SU-DHL-6 (cell line): ENCODE results near the gene CPLX1.

Source experiments
- H2AFZ ChIP-seq: fragments of 200-600 bp; sonication (generic); 2 replicates; pipeline ENCODE4 v1.6.1; 2014; ENCODE audit warnings: low read depth, mild to moderate bottlenecking, moderate library complexity, mixed read lengths, antibody characterized with exemption, low read length; ENCODE audit not compliant: severe bottlenecking
- H3F3A ChIP-seq: fragments of 200-600 bp; shearing (Covaris generic); 2 replicates; pipeline ENCODE4 v1.6.0; 2016; ENCODE audit warnings: antibody characterized with exemption, mild to moderate bottlenecking; ENCODE audit not compliant: insufficient read depth
- H3K27ac ChIP-seq: fragments of 200-600 bp; sonication (generic); 2 replicates; pipeline ENCODE4 v1.5.1; 2016; ENCODE audit warnings: low read depth, mild to moderate bottlenecking, low read length, moderate library complexity, mixed read lengths
- H3K27me3 ChIP-seq: fragments of 200-600 bp; sonication (generic), shearing (Covaris generic); 2 replicates; pipeline ENCODE4 v1.6.0; 2014; ENCODE audit warnings: mild to moderate bottlenecking, low read length
- H3K36me3 ChIP-seq: fragments of 200-600 bp; sonication (generic); 2 replicates; pipeline ENCODE4 v1.6.1; 2014; ENCODE audit warnings: mild to moderate bottlenecking, low read length, mixed read lengths
- H3K4me2 ChIP-seq: fragments of 300-600, 200-600 bp; shearing (Covaris generic), sonication (generic); 2 replicates; pipeline ENCODE4 v1.6.0; 2014; ENCODE audit warnings: low read length, low read depth, mild to moderate bottlenecking; ENCODE audit not compliant: poor library complexity, severe bottlenecking
- H3K4me3 ChIP-seq: fragments of 200-600 bp; sonication (generic); 2 replicates; pipeline ENCODE4 v1.5.1; 2014; ENCODE audit warnings: antibody characterized with exemption, low read length, mild to moderate bottlenecking, mixed read lengths; ENCODE audit not compliant: insufficient read depth, poor library complexity, severe bottlenecking
- H3K79me2 ChIP-seq: fragments of 200-600 bp; sonication (generic); 2 replicates; pipeline ENCODE4 v1.6.1; 2014; ENCODE audit warnings: mild to moderate bottlenecking, low read length, moderate library complexity; ENCODE audit not compliant: insufficient read depth
- H3K9ac ChIP-seq: fragments of 200-600 bp; sonication (generic); 2 replicates; pipeline ENCODE4 v1.7.0; 2014; ENCODE audit warnings: mild to moderate bottlenecking, low read length
- H3K9me2 ChIP-seq: fragments of 200-600 bp; sonication (generic); replicated peaks from 2 replicates; pipeline ENCODE4 v1.6.1; 2014; ENCODE audit warnings: low read length; ENCODE audit not compliant: insufficient read depth
- H3K9me3 ChIP-seq: fragments of 200-600 bp; sonication (generic); 2 replicates; pipeline ENCODE4 v1.6.1; 2014; ENCODE audit warnings: low read length, mixed read lengths; ENCODE audit not compliant: insufficient read depth
- H4K20me1 ChIP-seq: fragments of 200-600 bp; sonication (generic); 2 replicates; pipeline ENCODE4 v1.6.1; 2014; ENCODE audit warnings: low read depth, mild to moderate bottlenecking, antibody characterized with exemption, low read length, moderate library complexity, mixed read lengths
- EZH2phosphoT487 ChIP-seq: fragments of 200-600 bp; sonication (generic), shearing (Covaris generic); conservative IDR thresholded peaks from 2 replicates; pipeline ENCODE4 v1.6.1; 2018; ENCODE audit warnings: mild to moderate bottlenecking, antibody characterized with exemption, low read length, moderate library complexity, mixed read lengths
- TF ChIP-seq, protein P1 (sequence below): fragments of 200-600 bp; sonication (generic); IDR thresholded peaks from one replicate; pipeline ENCODE4 v1.5.1; 2017; ENCODE audit warnings: antibody characterized with exemption, mild to moderate bottlenecking, low read length, moderate library complexity; ENCODE audit not compliant: insufficient read depth, poor library complexity, severe bottlenecking

Gene CPLX1

DNA sequence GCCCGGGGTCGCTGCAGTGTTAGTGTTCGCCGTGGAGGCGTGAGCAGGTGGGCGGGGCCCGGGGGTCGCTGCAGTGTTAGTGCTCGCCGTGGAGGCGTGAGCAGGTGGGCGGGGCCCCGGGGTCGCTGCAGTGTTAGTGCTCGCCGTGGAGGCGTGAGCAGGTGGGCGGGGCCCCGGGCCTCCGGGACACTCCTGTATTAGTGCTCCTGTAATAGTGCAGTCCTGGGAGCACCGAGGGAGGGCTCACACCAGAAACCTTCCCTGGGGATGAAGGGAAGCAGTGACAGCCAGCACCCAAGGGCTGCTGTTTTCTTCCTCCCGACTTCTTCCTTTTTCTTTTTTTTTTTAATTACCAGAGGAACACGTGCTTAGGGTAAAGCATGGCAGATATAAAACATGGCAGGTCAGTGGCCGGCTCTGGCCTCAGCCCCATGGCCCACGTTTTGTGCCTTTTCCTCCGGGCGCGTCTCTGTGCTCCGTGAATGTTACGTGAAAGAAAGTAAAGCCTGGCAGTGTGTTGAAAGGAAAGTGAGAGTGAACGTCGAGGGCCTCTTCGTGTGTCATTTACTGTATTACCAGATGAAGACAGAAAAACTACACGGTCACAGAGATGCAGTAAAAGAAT, 78.3 kb downstream of the CPLX1 start:
- Histone ChIP-seq H3K4me2 (no peak overlapping the region), H3K27me3 (no peaks in the 10 kb centered on the region), H3K9me3 (no peaks in the 10 kb centered on the region), H3K9me2 (no peaks in the 10 kb centered on the region), H4K20me1 (no peaks in the 10 kb centered on the region), H3K27ac (no peak overlapping the region), H3K79me2 (0 out of 2 replicates have a peak, but pooled peaks cover 5% of the 10 kb centered on the region), H2AFZ (no peak overlapping the region), H3K36me3 (no peaks in the 10 kb centered on the region; the same call in 1 of the 2 replicates), H3K9ac (no peak overlapping the region), H3F3A (peaks cover 4% of the 10 kb centered on the region; the same call in 1 of the 2 replicates), H3K4me3 (no peak overlapping the region)
- TF ChIP-seq EZH2phosphoT487 = no peak
- TF ChIP-seq, protein P1, sequence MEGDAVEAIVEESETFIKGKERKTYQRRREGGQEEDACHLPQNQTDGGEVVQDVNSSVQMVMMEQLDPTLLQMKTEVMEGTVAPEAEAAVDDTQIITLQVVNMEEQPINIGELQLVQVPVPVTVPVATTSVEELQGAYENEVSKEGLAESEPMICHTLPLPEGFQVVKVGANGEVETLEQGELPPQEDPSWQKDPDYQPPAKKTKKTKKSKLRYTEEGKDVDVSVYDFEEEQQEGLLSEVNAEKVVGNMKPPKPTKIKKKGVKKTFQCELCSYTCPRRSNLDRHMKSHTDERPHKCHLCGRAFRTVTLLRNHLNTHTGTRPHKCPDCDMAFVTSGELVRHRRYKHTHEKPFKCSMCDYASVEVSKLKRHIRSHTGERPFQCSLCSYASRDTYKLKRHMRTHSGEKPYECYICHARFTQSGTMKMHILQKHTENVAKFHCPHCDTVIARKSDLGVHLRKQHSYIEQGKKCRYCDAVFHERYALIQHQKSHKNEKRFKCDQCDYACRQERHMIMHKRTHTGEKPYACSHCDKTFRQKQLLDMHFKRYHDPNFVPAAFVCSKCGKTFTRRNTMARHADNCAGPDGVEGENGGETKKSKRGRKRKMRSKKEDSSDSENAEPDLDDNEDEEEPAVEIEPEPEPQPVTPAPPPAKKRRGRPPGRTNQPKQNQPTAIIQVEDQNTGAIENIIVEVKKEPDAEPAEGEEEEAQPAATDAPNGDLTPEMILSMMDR = no peak

DNA sequence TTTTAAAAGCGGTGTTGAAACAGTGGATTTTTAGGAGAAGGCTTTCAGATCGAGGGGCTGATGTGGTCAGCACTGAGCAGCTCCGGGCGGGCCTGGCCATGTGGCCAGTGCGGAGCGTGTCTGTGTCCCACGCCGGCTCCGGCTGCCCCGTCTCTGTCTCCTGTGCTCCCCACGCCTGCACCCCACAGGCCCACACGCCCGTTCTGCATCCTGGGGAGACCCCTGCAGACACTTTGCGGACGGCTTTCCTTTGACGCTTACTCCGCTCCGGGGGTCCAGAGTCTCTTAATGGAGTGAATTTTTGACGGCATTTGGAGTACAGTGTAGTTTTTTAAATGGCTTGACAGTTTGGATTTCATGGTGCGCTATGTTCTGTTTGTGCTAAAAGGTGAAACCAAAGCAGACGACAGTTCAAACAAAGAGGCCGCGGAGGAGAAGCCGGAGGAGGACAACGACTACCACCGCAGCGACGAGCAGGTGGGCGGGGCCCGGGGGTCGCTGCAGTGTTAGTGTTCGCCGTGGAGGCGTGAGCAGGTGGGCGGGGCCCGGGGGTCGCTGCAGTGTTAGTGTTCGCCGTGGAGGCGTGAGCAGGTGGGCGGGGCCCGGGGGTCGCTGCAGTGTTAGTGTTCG, 81.6 kb downstream of the CPLX1 start:
- no peak overlapping the region for H2AFZ ChIP-seq
- H3K36me3 ChIP-seq = no peaks in the 10 kb centered on the region; the same call in 1 of the 2 replicates
- no peak for TF ChIP-seq EZH2phosphoT487
- TF ChIP-seq, protein P1 = no peak
- H3K9me3 ChIP-seq = no peaks in the 10 kb centered on the region
- H3K79me2 ChIP-seq = no peaks in the 10 kb centered on the region
- H3K9me2 ChIP-seq = no peaks in the 10 kb centered on the region
- no peak overlapping the region for H3K4me2 ChIP-seq
- H3K27ac ChIP-seq = no peak overlapping the region
- H4K20me1 ChIP-seq = no peaks in the 10 kb centered on the region
- H3K4me3 ChIP-seq = no peak overlapping the region
- no peak overlapping the region for H3K9ac ChIP-seq
- peaks cover 8% of the 10 kb centered on the region; the same call in 1 of the 2 replicates for H3F3A ChIP-seq
- H3K27me3 ChIP-seq = no peaks in the 10 kb centered on the region

DNA sequence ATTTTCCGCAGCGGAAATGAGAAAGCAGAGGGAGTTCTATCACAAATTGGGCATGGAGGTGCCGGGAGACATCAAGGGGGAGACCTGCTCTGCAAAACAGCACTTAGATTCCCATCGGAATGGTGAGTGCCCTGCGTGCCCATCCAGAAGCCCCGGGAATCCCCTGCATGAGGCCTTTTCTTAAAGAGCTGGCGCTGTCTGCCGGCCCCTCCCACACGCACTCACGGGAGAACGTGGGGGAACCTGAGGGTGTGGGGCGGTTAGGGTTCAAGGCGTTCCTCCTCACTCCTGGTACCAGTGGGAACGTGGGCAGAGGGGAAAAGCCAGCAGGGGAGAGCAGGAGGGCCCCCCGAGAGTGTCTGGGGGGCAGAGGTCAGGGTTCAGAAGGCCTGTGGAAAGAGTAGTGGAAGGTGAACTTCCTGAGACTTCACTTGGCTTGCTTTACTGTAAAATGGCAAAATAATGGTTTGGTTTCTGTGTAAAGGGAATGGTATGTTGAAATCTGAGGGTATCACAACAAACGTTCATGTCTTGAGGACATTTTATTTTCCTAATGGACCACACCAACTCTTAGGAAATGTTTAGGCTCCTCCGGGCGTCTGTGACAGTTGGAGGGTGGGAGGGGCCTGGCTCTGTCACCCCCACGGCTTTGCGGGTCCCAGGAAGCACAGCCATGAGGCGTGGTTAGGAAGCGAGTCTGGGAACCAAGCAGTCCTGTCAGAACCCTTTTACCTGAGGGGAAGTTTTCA, 82.3 kb downstream of the CPLX1 start:
- TF ChIP-seq, protein P1 = no peak
- TF ChIP-seq EZH2phosphoT487 = no peak
- Histone ChIP-seq H3K9me2 (no peaks in the 10 kb centered on the region), H3K9ac (no peak overlapping the region), H3K4me2 (no peak overlapping the region), H3K36me3 (no peaks in the 10 kb centered on the region), H4K20me1 (no peaks in the 10 kb centered on the region), H3K27ac (no peak overlapping the region), H3K4me3 (no peak overlapping the region), H3K9me3 (no peaks in the 10 kb centered on the region), H3K27me3 (no peaks in the 10 kb centered on the region), H3K79me2 (no peaks in the 10 kb centered on the region), H3F3A (peaks cover 8% of the 10 kb centered on the region; the same call in 1 of the 2 replicates), H2AFZ (no peak overlapping the region)
